ENCODE measurements around the gene CADPS2. TPM values are rescaled to one million over a fixed set of nuclear protein-coding genes. Genes with fewer than 3 reads are reported as not detected.

The CADPS2 gene
- total and polyA plus RNA-seq, 10 of the 15 experiments (the other 5 are each of a cell fraction or from before 2014, with no cell fraction given): 0.05 to 7.5 (median 0.25) TPM

GRCh38 chr7:122544463-122544862, 341.8 kb downstream of the CADPS2 start (continued):
- TF ChIP-seq ZBTB4 (CRISPR knock-in tag; IDR thresholded peaks at IDR 0.05) (no peak), EED (IDR thresholded peaks at IDR 0.05; ENCODE audit: low read depth) (no peak), ZNF592 (IDR thresholded peaks at IDR 0.05) (no peak), SKIL (IDR thresholded peaks at IDR 0.05; ENCODE audit: low read depth, poor library complexity, severe bottlenecking) (peak; percentile 52), REST (IDR thresholded peaks at IDR 0.05; ENCODE audit: low read depth, low read length) (no peak), MXI1 (IDR thresholded peaks at IDR 0.05; ENCODE audit: low read depth, low read length) (peak; percentile 82), ETV6 (conservative IDR thresholded peaks at IDR 0.05 in 1 of 2, IDR thresholded peaks at IDR 0.05 in 1 of 2; ENCODE audit: borderline replicate concordance in 1 of 2, low read depth in 1 of 2) (no peak), USF2 (IDR thresholded peaks at IDR 0.05; ENCODE audit: borderline replicate concordance, low read depth, low read length) (no peak; the same call in 1 of the 2 replicates), SUPT20H (IDR thresholded peaks at IDR 0.05; ENCODE audit: borderline replicate concordance, control insufficient read depth, low read depth, low read length) (no peak), ATF2 (IDR thresholded peaks at IDR 0.05; ENCODE audit: low read length) (0 out of 2 replicates have a peak, but pooled peaks have one; percentile 29), EP300 (IDR thresholded peaks at IDR 0.05; ENCODE audit: borderline replicate concordance in 1 of 2, control insufficient read depth in 1 of 2, low read depth in 2 of 2, low read length in 2 of 2) (peak in 1 of 2 experiments; percentile 81; a peak in 2 of 4 replicates)
